Activated CD4-positive, alpha-beta T cell treated with anti-CD3 and anti-CD28 coated beads, Interleukin-2, amount 50 U/mL, for 48 hours (primary cell): ENCODE data around the gene TSEN54.
A peak's percentile ranks its signal among the peaks of the same experiment; 100 is the strongest.
"Not testable (repeated sequence)": the region's sequence is repeated elsewhere in the genome, so short reads cannot be mapped to it uniquely, and the experiment has no call there.

Experiments used
- DNase-seq, 2 experiments: peaks; one replicate each; pipeline ENCODE4 v3.0.0-alpha.2; 2020

Gene TSEN54

GRCh38 chr17:75505640-75506039, 10.7 kb upstream of the TSEN54 start:
- no peak for DNase-seq

GRCh38 chr17:75506134-75506533, 10.2 kb upstream of the TSEN54 start:
- no peak for DNase-seq

GRCh38 chr17:75506888-75507287, 9.4 kb upstream of the TSEN54 start:
- no peak for DNase-seq

GRCh38 chr17:75507733-75508719, 8.3 kb upstream of the TSEN54 start:
- no peak for DNase-seq

GRCh38 chr17:75508931-75509361, 7.4 kb upstream of the TSEN54 start:
- DNase-seq = no peak

GRCh38 chr17:75509528-75510258, 6.6 kb upstream of the TSEN54 start:
- no peak for DNase-seq

GRCh38 chr17:75511270-75511609, 5.1 kb upstream of the TSEN54 start:
- no peak for DNase-seq

- DNase-seq = no peak
These were observed 4.4 kb upstream of the TSEN54 start for GRCh38 chr17:75511610-75512575.

GRCh38 chr17:75512926-75513640, 3.2 kb upstream of the TSEN54 start:
- no peak for DNase-seq

- DNase-seq = no peak
These were observed 2.7 kb upstream of the TSEN54 start for GRCh38 chr17:75513641-75514000.

GRCh38 chr17:75514299-75514918, 1.9 kb upstream of the TSEN54 start:
- DNase-seq = no peak

- peak in 1 of 2 experiments; percentile 16 for DNase-seq
These were observed 1.3 kb upstream of the TSEN54 start for GRCh38 chr17:75514919-75515495.

GRCh38 chr17:75515496-75516254, 653 bp upstream of the TSEN54 start, which contains the start of gene CASKIN2:
Gene CASKIN2 (minus strand): TSS chr17:75515537. CDS start chr17:75513804, 1,733 bp downstream.
- peak; percentile 92 to 93 for DNase-seq

- peak; percentile 44 for DNase-seq
These were observed 430 bp downstream of the TSEN54 start for GRCh38 chr17:75516619-75517296.

- DNase-seq = peak; percentile 52 to 58
These were observed 1.1 kb downstream of the TSEN54 start for GRCh38 chr17:75517297-75517865.

GRCh38 chr17:75518201-75518600, 1.9 kb downstream of the TSEN54 start:
- DNase-seq = no peak

GRCh38 chr17:75518983-75519537, 2.7 kb downstream of the TSEN54 start:
- DNase-seq = no peak

- not testable (repeated sequence) for DNase-seq
These were observed 4.1 kb downstream of the TSEN54 start for GRCh38 chr17:75520413-75520812.

- DNase-seq = no peak
These were observed 5.0 kb downstream of the TSEN54 start for GRCh38 chr17:75521290-75521689.
